Panc1 (cell line): ENCODE results near the gene TRH. TPM values are rescaled to one million over a fixed set of nuclear protein-coding genes. Genes with fewer than 3 reads are reported as not detected.

Source experiments
- ATAC-seq: fragments of 200-7000 bp; cut with Tn5 transposase; 2 replicates; pipeline ENCODE4 v1.9.1; 2020; ENCODE audit warnings: mild to moderate bottlenecking, moderate library complexity
- BruUV-seq: library from RNA; stranded (reverse); fragments of 400-500 nt; replicated peaks from 2 replicates; lab custom pipeline; 2021; lab: Mats Ljungman, UMichigan
- CTCF ChIA-PET: fragments of 300-600 bp; sonication (Branson Sonifier 250); formaldehyde crosslinking; loops from one replicate; lab custom pipeline; 2022; ENCODE audit warnings: antibody characterized with exemption; lab: Charles Lee
- POLR2A ChIA-PET: fragments of 300-600 bp; sonication (Branson Sonifier 250); formaldehyde crosslinking; loops from one replicate; lab custom pipeline; 2022; ENCODE audit warnings: antibody characterized with exemption; lab: Charles Lee
- DNase-seq: peaks from one replicate; pipeline ENCODE4 v3.0.0-alpha.2; 2010; ENCODE audit warnings: low read depth, low spot score
- H3K27ac ChIP-seq: 2 replicates; pipeline ENCODE4 v1.5.1; 2011; ENCODE audit warnings: mild to moderate bottlenecking, low read length, inconsistent platforms
- H3K27me3 ChIP-seq: fragments of 200-500 bp; sonication (Bioruptor generic); 2 replicates; pipeline ENCODE4 v1.6.0; 2014; ENCODE audit warnings: low read length, inconsistent platforms; ENCODE audit not compliant: control insufficient read depth, insufficient read depth
- H3K36me3 ChIP-seq: fragments of 200-500 bp; sonication (Bioruptor generic); 2 replicates; pipeline ENCODE4 v1.5.1; 2014; ENCODE audit warnings: inconsistent platforms, mild to moderate bottlenecking, low read length, moderate library complexity; ENCODE audit not compliant: control insufficient read depth, insufficient read depth
- H3K4me1 ChIP-seq: 2 replicates; pipeline ENCODE4 v1.5.1; 2011; ENCODE audit warnings: inconsistent platforms, mild to moderate bottlenecking, low read length, moderate library complexity; ENCODE audit not compliant: control insufficient read depth, insufficient read depth
- H3K4me3 ChIP-seq, 2 experiments: 2 replicates each; pipeline ENCODE4 v1.5.1; 2011 to 2012; ENCODE audit warnings: low read depth in 2 of 2, low read length in 2 of 2, mild to moderate bottlenecking in 2 of 2, inconsistent platforms in 1 of 2, moderate library complexity in 1 of 2
- H3K9me3 ChIP-seq: fragments of 200-500 bp; sonication (Bioruptor generic); 2 replicates; pipeline ENCODE4 v1.5.1; 2014; ENCODE audit warnings: low read depth, mild to moderate bottlenecking, inconsistent platforms, low read length, moderate library complexity; ENCODE audit not compliant: control insufficient read depth, insufficient read depth
- POLR2AphosphoS5 ChIP-seq: IDR thresholded peaks from 2 replicates; pipeline ENCODE4 v1.6.1; 2012; ENCODE audit warnings: mild to moderate bottlenecking, low read depth, low read length, moderate library complexity
- REST ChIP-seq, 2 experiments: IDR thresholded peaks; 2 replicates each; pipeline ENCODE4 v1.6.1; 2011 to 2012; ENCODE audit warnings: low read depth in 2 of 2, control low read depth in 1 of 2, low read length in 1 of 2, mild to moderate bottlenecking in 1 of 2, moderate library complexity in 1 of 2; ENCODE audit not compliant: insufficient read depth in 1 of 2
- SIN3A ChIP-seq: IDR thresholded peaks from 2 replicates; pipeline ENCODE4 v1.6.1; 2012; ENCODE audit warnings: low read depth, mild to moderate bottlenecking, low read length, moderate library complexity, borderline replicate concordance; ENCODE audit not compliant: insufficient read depth
- TCF7L2 ChIP-seq: IDR thresholded peaks from 2 replicates; pipeline ENCODE4 v1.6.1; 2011; ENCODE audit warnings: mild to moderate bottlenecking, low read depth, low read length, inconsistent platforms
- in situ Hi-C: cut with HindIII; loops from 2 replicates; pipeline ENCODE4 v1.10.0; 2016; ENCODE audit warnings: low sequenced_read_pairs, low pct_unique_long_range_greater_than_20kb
- intact Hi-C: fragments of 100-400 bp; cut with micrococcal nuclease; formaldehyde crosslinking; loops from one replicate; pipeline ENCODE4 v1.10.0; 2022; ENCODE audit not compliant: unreplicated experiment
- total RNA-seq: library from RNA; stranded (reverse); gene quantifications from one replicate; pipeline ENCODE4 v1.2.1, GENCODE V29; 2021; ENCODE audit not compliant: unreplicated experiment
- TF ChIP-seq, protein P1 (sequence below): fragments of 450-650 bp; IDR thresholded peaks from 2 replicates; pipeline ENCODE4 v1.5.1; 2017; ENCODE audit warnings: mild to moderate bottlenecking

TRH gene
- total RNA-seq, 1 experiment from 2014 or later: not detected

- no TSS peak for BruUV-seq
- Histone ChIP-seq H3K9me3 (no peaks in the 10 kb centered on the region), H3K4me3 (no peak overlapping the region), H3K27ac (no peak overlapping the region), H3K27me3 (peaks cover 3% of the 10 kb centered on the region; the same call in 1 of the 2 replicates), H3K4me1 (no peaks in the 10 kb centered on the region), H3K36me3 (no peaks in the 10 kb centered on the region)
- POLR2A ChIA-PET: no interaction called here
- in situ Hi-C loops (no loop called here), intact Hi-C loops (no loop called here)
- CTCF ChIA-PET: no interaction called here
- TF ChIP-seq TCF7L2 (no peak), REST (IDR thresholded peaks at IDR 0.05; ENCODE audit: insufficient read depth in 1 of 2, low read depth in 2 of 2, low read length in 1 of 2) (no peak), SIN3A (no peak), POLR2AphosphoS5 (no peak)
- TF ChIP-seq, protein P1, sequence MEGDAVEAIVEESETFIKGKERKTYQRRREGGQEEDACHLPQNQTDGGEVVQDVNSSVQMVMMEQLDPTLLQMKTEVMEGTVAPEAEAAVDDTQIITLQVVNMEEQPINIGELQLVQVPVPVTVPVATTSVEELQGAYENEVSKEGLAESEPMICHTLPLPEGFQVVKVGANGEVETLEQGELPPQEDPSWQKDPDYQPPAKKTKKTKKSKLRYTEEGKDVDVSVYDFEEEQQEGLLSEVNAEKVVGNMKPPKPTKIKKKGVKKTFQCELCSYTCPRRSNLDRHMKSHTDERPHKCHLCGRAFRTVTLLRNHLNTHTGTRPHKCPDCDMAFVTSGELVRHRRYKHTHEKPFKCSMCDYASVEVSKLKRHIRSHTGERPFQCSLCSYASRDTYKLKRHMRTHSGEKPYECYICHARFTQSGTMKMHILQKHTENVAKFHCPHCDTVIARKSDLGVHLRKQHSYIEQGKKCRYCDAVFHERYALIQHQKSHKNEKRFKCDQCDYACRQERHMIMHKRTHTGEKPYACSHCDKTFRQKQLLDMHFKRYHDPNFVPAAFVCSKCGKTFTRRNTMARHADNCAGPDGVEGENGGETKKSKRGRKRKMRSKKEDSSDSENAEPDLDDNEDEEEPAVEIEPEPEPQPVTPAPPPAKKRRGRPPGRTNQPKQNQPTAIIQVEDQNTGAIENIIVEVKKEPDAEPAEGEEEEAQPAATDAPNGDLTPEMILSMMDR: no peak
- DNase-seq (no peak), ATAC-seq (no peak)
Observed at GRCh38 chr3:129988429-129988828, 13.9 kb downstream of the TRH start.

- no TSS peak for BruUV-seq
- Histone ChIP-seq H3K27ac (no peak overlapping the region), H3K27me3 (peaks cover 3% of the 10 kb centered on the region; the same call in 1 of the 2 replicates), H3K9me3 (no peaks in the 10 kb centered on the region), H3K4me1 (no peaks in the 10 kb centered on the region), H3K36me3 (no peaks in the 10 kb centered on the region), H3K4me3 (no peak overlapping the region)
- no peak for ATAC-seq
- POLR2A ChIA-PET: no interaction called here
- CTCF ChIA-PET: no interaction called here
- no peak for TF ChIP-seq SIN3A
- TF ChIP-seq POLR2AphosphoS5: no peak
- no peak for TF ChIP-seq REST (IDR thresholded peaks at IDR 0.05; ENCODE audit: insufficient read depth in 1 of 2, low read depth in 2 of 2, low read length in 1 of 2)
- TF ChIP-seq TCF7L2: no peak
- TF ChIP-seq, protein P1: no peak
- intact Hi-C loops (no loop called here), in situ Hi-C loops (no loop called here)
- DNase-seq: no peak
Observed at GRCh38 chr3:129989414-129989813, 14.9 kb downstream of the TRH start.
